Esophagus muscularis mucosa (tissue), 4 donors: ENCODE data around the gene IRX4.

Source experiments
- EP300 ChIP-seq: sonication (generic); formaldehyde crosslinking; IDR thresholded peaks from one replicate; pipeline ENCODE4 v1.6.1; 2017; ENCODE audit warnings: antibody characterized with exemption
- POLR2A ChIP-seq: fragments of 450-650 bp; IDR thresholded peaks from one replicate; pipeline ENCODE4 v1.6.1; 2017; ENCODE audit warnings: antibody characterized with exemption, moderate library complexity, mild to moderate bottlenecking, low read depth
- POLR2AphosphoS5 ChIP-seq, 2 donors: sonication (generic); formaldehyde crosslinking; IDR thresholded peaks; one replicate each; pipeline ENCODE4 v1.6.1; 2017; ENCODE audit warnings: antibody characterized with exemption in 2 of 2
- TF ChIP-seq, protein P1 (sequence below), 3 experiments: fragments of 200-600 bp in 2 of 3; fragments of 450-650 bp in 1 of 3; sonication (generic) in 2 of 3; IDR thresholded peaks; one replicate each; pipeline ENCODE4 v1.5.1; 2017 to 2019; ENCODE audit warnings: antibody characterized with exemption in 3 of 3, mild to moderate bottlenecking in 2 of 3, moderate library complexity in 1 of 3

DNA sequence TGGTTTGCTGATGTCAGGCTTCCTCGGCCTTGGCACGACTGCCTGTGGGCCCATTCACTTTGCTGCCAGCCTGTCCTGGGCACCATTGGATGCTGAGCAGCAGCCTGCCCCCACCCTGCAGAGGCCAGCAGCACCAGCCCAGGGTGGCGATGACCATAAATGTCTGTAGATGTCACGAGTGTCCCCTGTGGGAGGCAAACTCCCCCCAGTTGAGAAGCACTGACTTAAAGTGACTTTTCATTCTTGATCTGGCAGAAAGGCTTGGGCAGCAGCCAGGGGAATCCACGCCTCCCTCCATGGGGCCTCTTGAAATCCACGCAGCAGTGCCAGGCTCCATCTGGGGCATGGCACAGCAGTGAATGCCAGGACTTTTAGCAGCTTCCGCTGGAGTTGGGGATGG, 21.8 kb downstream of the IRX4 start:
- TF ChIP-seq, protein P1, sequence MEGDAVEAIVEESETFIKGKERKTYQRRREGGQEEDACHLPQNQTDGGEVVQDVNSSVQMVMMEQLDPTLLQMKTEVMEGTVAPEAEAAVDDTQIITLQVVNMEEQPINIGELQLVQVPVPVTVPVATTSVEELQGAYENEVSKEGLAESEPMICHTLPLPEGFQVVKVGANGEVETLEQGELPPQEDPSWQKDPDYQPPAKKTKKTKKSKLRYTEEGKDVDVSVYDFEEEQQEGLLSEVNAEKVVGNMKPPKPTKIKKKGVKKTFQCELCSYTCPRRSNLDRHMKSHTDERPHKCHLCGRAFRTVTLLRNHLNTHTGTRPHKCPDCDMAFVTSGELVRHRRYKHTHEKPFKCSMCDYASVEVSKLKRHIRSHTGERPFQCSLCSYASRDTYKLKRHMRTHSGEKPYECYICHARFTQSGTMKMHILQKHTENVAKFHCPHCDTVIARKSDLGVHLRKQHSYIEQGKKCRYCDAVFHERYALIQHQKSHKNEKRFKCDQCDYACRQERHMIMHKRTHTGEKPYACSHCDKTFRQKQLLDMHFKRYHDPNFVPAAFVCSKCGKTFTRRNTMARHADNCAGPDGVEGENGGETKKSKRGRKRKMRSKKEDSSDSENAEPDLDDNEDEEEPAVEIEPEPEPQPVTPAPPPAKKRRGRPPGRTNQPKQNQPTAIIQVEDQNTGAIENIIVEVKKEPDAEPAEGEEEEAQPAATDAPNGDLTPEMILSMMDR (IDR thresholded peaks at IDR 0.05), result no peak
- no peak for TF ChIP-seq POLR2A
- no peak for TF ChIP-seq POLR2AphosphoS5 (IDR thresholded peaks at IDR 0.05)
- no peak for TF ChIP-seq EP300
